GM19238 (cell line): ENCODE results near the gene ANXA8.

Experiments
- DNase-seq: peaks from one replicate; pipeline ENCODE4 v3.0.0; 2011; ENCODE audit warnings: low spot score; ENCODE audit not compliant: insufficient read length

ANXA8 gene

GRCh38 chr10:47449102-47449978 lies 34.6 kb downstream of the ANXA8 start:
- no peak for DNase-seq

GRCh38 chr10:47447705-47448104 lies 36.2 kb downstream of the ANXA8 start:
- DNase-seq, result no peak

- no peak for DNase-seq
These were observed 36.7 kb downstream of the ANXA8 start for GRCh38 chr10:47447209-47447608.

- no peak for DNase-seq
These were observed 38.2 kb downstream of the ANXA8 start for GRCh38 chr10:47445720-47446119.

- DNase-seq, result no peak
These were observed 39.9 kb downstream of the ANXA8 start for GRCh38 chr10:47444047-47444446.

- no peak for DNase-seq
These were observed 40.8 kb downstream of the ANXA8 start for GRCh38 chr10:47443145-47443544.

GRCh38 chr10:47442351-47442750 lies 41.6 kb downstream of the ANXA8 start:
- no peak for DNase-seq

GRCh38 chr10:47441938-47442337 lies 42.0 kb downstream of the ANXA8 start:
- no peak for DNase-seq

- DNase-seq, result no peak
These were observed 43.7 kb downstream of the ANXA8 start for GRCh38 chr10:47440207-47440606.

GRCh38 chr10:47438857-47439474 lies 44.9 kb downstream of the ANXA8 start:
- DNase-seq, result no peak

GRCh38 chr10:47435081-47435480 lies 48.8 kb downstream of the ANXA8 start:
- DNase-seq, result no peak

- no peak for DNase-seq
These were observed 58.0 kb downstream of the ANXA8 start for GRCh38 chr10:47425813-47426419.

GRCh38 chr10:47424231-47424630 lies 59.7 kb downstream of the ANXA8 start:
- no peak for DNase-seq

GRCh38 chr10:47423476-47423875 lies 60.4 kb downstream of the ANXA8 start:
- DNase-seq, result no peak

- no peak for DNase-seq
These were observed 62.6 kb downstream of the ANXA8 start for GRCh38 chr10:47421057-47421952.

- DNase-seq, result no peak
These were observed 63.4 kb downstream of the ANXA8 start for GRCh38 chr10:47420305-47421056.

- no peak for DNase-seq
These were observed 64.5 kb downstream of the ANXA8 start for GRCh38 chr10:47419421-47419820.

- DNase-seq, result no peak
These were observed 64.9 kb downstream of the ANXA8 start for GRCh38 chr10:47418966-47419365.

- DNase-seq, result no peak
These were observed 65.6 kb downstream of the ANXA8 start for GRCh38 chr10:47418321-47418720.
